ENCODE measurements around the gene MMP17.
"Not testable (repeated sequence)": the region's sequence is repeated elsewhere in the genome, so short reads cannot be mapped to it uniquely, and the experiment has no call there.

The MMP17 gene

DNA sequence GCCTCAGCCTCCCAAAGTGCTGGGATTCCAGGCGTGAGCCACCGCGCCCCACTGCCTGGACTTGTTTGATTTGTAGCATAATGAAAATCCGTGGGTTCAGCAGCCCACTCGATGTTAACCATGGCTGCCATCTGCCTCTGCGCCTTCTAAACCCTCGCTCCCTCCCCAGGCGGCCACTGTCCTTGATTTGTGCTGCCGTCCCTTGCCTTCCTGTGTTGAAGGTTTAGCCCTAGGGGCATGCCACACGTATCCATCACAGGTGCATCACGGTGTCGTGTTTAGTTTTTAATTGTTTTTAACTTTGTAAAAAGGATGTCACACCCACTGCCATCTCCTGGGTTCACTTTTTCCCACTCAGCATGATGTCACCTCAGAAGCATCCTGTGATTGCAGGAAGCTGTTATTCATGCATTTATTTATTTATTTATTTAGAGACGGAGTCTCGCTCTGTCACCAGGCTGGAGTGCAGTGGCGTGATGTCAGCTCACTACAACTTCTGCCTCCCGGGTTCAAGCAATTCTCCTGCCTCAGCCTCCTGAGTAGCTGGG is 41.8 kb downstream of the MMP17 start:
- TF ChIP-seq, protein P1, sequence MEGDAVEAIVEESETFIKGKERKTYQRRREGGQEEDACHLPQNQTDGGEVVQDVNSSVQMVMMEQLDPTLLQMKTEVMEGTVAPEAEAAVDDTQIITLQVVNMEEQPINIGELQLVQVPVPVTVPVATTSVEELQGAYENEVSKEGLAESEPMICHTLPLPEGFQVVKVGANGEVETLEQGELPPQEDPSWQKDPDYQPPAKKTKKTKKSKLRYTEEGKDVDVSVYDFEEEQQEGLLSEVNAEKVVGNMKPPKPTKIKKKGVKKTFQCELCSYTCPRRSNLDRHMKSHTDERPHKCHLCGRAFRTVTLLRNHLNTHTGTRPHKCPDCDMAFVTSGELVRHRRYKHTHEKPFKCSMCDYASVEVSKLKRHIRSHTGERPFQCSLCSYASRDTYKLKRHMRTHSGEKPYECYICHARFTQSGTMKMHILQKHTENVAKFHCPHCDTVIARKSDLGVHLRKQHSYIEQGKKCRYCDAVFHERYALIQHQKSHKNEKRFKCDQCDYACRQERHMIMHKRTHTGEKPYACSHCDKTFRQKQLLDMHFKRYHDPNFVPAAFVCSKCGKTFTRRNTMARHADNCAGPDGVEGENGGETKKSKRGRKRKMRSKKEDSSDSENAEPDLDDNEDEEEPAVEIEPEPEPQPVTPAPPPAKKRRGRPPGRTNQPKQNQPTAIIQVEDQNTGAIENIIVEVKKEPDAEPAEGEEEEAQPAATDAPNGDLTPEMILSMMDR (IDR thresholded peaks at IDR 0.05; ENCODE audit: extremely low read depth, insufficient read depth, missing control alignments) = no peak
- in situ Hi-C loops (cut with MboI; ENCODE audit: low pct_unique_long_range_greater_than_20kb, low sequenced_read_pairs, unreplicated experiment) = no loop called here
- DNase-seq (ENCODE audit: low spot score) = peak; percentile 8

- in situ Hi-C loops (cut with MboI; ENCODE audit: low pct_unique_long_range_greater_than_20kb, low sequenced_read_pairs, unreplicated experiment) = no loop called here
- peak; percentile 9 for DNase-seq (ENCODE audit: low spot score)
- TF ChIP-seq, protein P1 (IDR thresholded peaks at IDR 0.05; ENCODE audit: extremely low read depth, insufficient read depth, missing control alignments) = no peak
These were observed 43.5 kb downstream of the MMP17 start for GRCh38 chr12:131871677-131872076.

GRCh38 chr12:131872154-131873051 is 44.2 kb downstream of the MMP17 start:
- TF ChIP-seq, protein P1 (IDR thresholded peaks at IDR 0.05; ENCODE audit: extremely low read depth, insufficient read depth, missing control alignments) = no peak
- DNase-seq (ENCODE audit: low spot score) = peak; percentile 11
- in situ Hi-C loops (cut with MboI; ENCODE audit: low pct_unique_long_range_greater_than_20kb, low sequenced_read_pairs, unreplicated experiment) = no loop called here

GRCh38 chr12:131873293-131873692 is 45.1 kb downstream of the MMP17 start:
- no peak for DNase-seq (ENCODE audit: low spot score)
- in situ Hi-C loops (cut with MboI; ENCODE audit: low pct_unique_long_range_greater_than_20kb, low sequenced_read_pairs, unreplicated experiment) = no loop called here
- TF ChIP-seq, protein P1 (IDR thresholded peaks at IDR 0.05; ENCODE audit: extremely low read depth, insufficient read depth, missing control alignments) = no peak

GRCh38 chr12:131874972-131875371 is 46.8 kb downstream of the MMP17 start:
- in situ Hi-C loops (cut with MboI; ENCODE audit: low pct_unique_long_range_greater_than_20kb, low sequenced_read_pairs, unreplicated experiment); DNase-seq (ENCODE audit: low spot score): not testable (repeated sequence)

DNA sequence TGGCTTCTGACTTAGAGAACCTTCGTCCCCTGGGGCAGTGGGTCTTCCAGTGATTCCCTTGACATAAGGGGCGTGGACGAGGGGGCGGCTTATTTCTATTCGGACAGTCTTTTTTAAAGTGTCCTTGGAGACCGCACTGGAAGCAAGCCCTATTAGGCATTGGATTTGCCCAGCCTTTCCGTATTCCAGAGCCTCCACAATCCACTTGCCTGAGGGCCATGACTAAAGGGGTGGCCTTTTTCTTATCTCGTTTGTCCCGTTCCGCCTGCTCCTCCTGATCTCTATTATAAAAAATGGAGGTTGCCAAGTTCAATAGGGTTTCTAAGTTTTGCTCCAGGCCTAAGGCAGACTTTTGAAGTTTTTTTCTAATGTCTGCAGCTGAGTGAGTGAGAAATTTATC is 49.0 kb downstream of the MMP17 start:
- in situ Hi-C loops (cut with MboI; ENCODE audit: low pct_unique_long_range_greater_than_20kb, low sequenced_read_pairs, unreplicated experiment); DNase-seq (ENCODE audit: low spot score): not testable (repeated sequence)

DNA sequence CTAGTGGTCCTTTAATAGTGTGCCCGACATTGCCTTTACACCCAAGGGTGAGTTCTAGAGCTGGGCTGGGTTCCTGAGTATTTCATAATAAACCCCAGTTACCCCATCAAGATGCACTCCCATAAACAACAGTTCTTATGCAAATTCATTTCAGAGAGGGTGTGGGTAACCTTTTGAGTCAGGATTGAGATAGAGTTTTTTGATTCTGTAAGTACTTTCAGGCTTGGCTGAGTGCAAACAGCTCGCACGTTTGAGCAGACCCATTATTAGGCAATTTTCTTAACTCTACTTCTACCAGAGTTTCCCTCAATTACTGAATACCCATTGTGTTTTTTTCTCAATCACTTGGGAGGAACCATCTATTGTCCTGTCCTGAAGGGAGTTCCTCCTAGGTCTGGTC is 50.2 kb downstream of the MMP17 start:
- in situ Hi-C loops (cut with MboI; ENCODE audit: low pct_unique_long_range_greater_than_20kb, low sequenced_read_pairs, unreplicated experiment); DNase-seq (ENCODE audit: low spot score): not testable (repeated sequence)

DNA sequence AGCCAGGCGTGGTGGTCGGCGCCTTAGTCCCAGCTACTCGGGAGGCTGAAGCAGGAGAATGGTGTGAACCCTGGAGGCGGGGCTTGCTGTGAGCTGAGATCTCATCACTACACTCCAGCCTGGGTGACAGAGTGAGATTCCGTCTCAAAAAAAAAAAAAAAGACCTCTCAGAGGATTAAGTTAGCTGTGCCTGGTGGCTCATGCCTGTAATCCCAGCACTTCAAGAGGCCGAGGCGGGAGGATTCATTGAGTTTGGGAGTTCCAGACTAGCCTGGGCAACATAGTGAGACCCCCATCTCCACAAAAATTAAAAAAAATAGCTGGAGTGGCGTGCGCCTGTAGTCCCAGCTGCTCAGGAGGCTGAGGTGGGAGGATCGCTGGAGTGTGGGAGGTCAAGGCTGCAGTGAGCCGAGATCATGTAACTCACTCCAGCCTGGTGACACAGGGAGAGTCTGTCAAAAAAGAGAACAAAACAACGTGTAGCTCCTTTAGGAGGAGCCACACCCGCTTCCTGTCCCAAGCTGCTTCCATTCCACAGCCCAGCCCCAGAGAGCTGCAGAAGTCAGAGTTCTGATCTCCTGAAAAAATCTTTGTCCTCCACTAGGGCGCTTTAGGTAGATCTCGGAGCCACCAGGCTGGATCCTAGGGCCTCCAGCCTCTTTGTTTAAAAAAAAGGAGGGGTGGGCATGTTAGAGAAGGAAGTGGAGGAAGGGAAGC is 54.8 kb downstream of the MMP17 start:
- TF ChIP-seq, protein P1 (IDR thresholded peaks at IDR 0.05; ENCODE audit: extremely low read depth, insufficient read depth, missing control alignments) = no peak
- in situ Hi-C loops (cut with MboI; ENCODE audit: low pct_unique_long_range_greater_than_20kb, low sequenced_read_pairs, unreplicated experiment) = no loop called here
- no peak for DNase-seq (ENCODE audit: low spot score)
